CMK (cell line): ENCODE data around the gene BTBD9.

Experiments used
- DNase-seq: peaks from one replicate; pipeline ENCODE4 v3.0.0-alpha.2; 2010; ENCODE audit warnings: low read depth

BTBD9 gene

GRCh38 chr6:38283734-38284362 lies 355.9 kb downstream of the BTBD9 start:
- DNase-seq: no peak

- DNase-seq: no peak
These were observed 356.8 kb downstream of the BTBD9 start for GRCh38 chr6:38282911-38283310.

GRCh38 chr6:38281126-38281525 lies 358.6 kb downstream of the BTBD9 start:
- DNase-seq: no peak

- no peak for DNase-seq
These were observed 359.7 kb downstream of the BTBD9 start for GRCh38 chr6:38279963-38280588.

- no peak for DNase-seq
These were observed 360.3 kb downstream of the BTBD9 start for GRCh38 chr6:38279423-38279822.

GRCh38 chr6:38273325-38273724 lies 366.4 kb downstream of the BTBD9 start:
- no peak for DNase-seq

GRCh38 chr6:38272222-38272621 lies 367.5 kb downstream of the BTBD9 start:
- no peak for DNase-seq

GRCh38 chr6:38271081-38271480 lies 368.6 kb downstream of the BTBD9 start:
- DNase-seq: no peak

GRCh38 chr6:38270367-38270766 lies 369.4 kb downstream of the BTBD9 start:
- DNase-seq: no peak

- no peak for DNase-seq
These were observed 370.1 kb downstream of the BTBD9 start for GRCh38 chr6:38269461-38270172.

GRCh38 chr6:38268342-38268741 lies 371.4 kb downstream of the BTBD9 start:
- no peak for DNase-seq

GRCh38 chr6:38266921-38267354 lies 372.8 kb downstream of the BTBD9 start:
- DNase-seq: no peak

- DNase-seq: no peak
These were observed 375.1 kb downstream of the BTBD9 start for GRCh38 chr6:38264605-38265004.

GRCh38 chr6:38262609-38263008 lies 377.1 kb downstream of the BTBD9 start:
- no peak for DNase-seq

- no peak for DNase-seq
These were observed 377.7 kb downstream of the BTBD9 start for GRCh38 chr6:38262026-38262425.

GRCh38 chr6:38261626-38262025 lies 378.1 kb downstream of the BTBD9 start:
- DNase-seq: no peak

GRCh38 chr6:38259736-38260135 lies 380.0 kb downstream of the BTBD9 start:
- DNase-seq: no peak

GRCh38 chr6:38248500-38249234 lies 391.1 kb downstream of the BTBD9 start:
- no peak for DNase-seq

- no peak for DNase-seq
These were observed 394.4 kb downstream of the BTBD9 start for GRCh38 chr6:38245295-38245694.

GRCh38 chr6:38244869-38245268 lies 394.9 kb downstream of the BTBD9 start:
- no peak for DNase-seq

GRCh38 chr6:38241200-38241871 lies 398.4 kb downstream of the BTBD9 start:
- no peak for DNase-seq
